HG03139 (cell line): ENCODE data around the gene PRKCZ.

Experiments used
- ATAC-seq: cut with Tn5 transposase; IDR thresholded peaks from one replicate; pipeline ENCODE4 v1.9.1; 2021; ENCODE audit not compliant: unreplicated experiment

PRKCZ gene

DNA sequence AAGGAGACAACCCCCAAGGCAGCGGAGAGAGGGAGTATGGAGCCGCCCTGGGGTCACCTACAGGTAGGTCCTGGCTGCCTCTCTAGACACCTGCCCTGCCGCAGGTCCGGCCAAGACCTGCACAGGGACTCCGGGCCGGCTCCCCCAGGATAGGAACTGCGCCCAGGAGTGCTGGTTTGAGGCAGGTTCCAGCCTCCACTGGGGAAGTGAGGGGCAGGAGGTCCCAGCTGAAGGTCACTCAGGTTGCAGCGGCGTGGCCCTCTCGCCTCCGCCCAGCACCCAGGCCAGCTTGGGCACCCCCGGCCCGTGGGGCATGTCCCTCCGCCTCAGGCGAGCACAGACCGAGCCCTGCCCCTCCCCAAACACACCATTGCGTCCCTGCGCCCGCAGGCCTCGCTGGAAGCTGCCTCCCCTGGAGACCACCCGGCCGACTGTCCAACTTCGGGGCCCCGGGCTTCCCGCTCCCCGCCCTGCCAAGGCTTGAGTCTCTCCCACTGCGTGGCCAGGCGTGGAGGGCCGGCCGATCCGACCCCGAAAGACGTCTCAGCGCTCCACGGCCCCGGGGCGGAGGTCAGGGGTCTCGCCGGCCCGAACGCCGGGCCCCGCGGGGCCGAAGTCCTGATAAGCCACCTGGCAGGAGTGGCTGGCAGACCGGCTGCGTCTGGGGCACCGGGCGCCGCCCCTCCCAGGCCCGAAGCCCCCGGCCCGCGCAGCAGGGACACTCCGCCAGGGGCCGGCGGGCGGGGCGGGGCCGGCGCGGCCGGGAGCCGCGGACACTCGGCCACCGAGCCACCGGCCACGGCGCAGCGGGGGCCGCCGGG lies 176.5 kb downstream of the PRKCZ start:
- no peak for ATAC-seq

DNA sequence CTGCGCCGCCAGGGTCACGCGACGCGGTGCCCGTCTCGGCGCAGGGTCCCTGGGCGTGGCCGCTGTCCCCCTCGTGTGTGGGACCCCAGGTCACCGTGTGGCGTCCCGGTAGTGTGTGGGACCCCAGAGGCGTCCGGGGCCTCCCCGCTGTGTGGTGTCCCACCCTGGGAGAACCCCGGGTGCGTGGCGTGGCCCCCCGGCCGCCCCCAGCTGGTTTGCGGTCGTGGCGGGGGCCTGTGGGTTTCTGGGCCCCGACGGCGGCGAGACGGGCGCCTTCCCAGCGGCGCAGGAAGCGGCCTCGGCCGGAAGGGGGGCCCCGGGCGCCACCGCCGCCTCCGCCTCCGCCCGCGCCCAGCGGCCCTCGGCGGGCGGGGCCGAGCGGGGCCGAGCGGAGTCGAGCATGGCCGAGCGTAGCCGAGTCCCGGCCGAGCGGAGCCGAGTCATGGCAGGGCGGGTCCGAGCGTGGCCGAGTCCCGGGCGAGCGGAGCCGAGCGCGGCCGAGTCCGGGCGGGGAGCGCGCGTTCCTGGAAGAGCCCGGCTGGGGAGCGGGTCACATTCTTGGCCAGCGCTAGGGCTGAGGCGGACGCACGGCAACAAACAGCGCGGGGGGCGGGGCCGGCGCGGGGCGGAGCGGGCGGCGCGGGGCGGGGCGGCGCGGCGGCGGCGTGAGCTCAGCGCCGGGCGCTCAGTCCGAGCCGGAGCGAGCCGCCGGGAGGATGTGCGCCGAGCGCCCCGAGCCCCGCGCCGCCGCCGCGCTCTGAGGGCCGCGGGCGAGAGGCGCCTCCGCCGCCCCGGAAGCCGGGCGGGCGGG lies 177.3 kb downstream of the PRKCZ start:
- peak; percentile 85 for ATAC-seq

DNA sequence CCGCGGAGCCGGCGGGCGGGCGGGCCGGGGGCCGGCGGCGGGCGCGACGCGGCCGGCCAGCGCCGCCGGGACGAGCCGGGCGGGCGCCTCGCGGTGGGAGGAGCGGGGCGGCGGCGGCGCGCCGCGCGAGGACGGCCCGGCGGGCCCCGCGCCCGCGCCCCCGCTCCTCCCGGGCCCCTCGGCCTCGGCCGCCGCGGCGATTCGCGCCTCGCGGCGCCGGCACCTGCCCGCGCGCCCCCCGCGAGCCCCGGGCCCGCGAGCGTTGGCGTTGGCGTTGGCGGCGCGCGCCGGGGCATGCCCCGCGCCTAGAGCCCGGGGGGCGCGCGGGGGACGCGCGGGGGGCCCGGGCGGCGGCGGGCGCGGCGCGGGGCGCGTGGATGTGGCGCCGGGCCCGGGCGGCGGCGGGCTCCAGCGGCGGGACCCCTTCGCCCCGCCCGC lies 178.0 kb downstream of the PRKCZ start, which contains the start of gene SKI:
Gene SKI (plus strand): TSS at position 163 of the 438 bp plus-strand sequence. CDS start 448 bp downstream, outside the sequence.
- ATAC-seq = no peak

DNA sequence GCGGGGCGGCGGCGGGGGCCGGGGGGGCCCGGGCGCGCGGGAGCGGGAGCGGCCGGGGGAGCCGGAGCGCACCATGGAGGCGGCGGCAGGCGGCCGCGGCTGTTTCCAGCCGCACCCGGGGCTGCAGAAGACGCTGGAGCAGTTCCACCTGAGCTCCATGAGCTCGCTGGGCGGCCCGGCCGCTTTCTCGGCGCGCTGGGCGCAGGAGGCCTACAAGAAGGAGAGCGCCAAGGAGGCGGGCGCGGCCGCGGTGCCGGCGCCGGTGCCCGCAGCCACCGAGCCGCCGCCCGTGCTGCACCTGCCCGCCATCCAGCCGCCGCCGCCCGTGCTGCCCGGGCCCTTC lies 178.5 kb downstream of the PRKCZ start:
- no peak for ATAC-seq

GRCh38 chr1:2229037-2229864 lies 179.0 kb downstream of the PRKCZ start:
- no peak for ATAC-seq

DNA sequence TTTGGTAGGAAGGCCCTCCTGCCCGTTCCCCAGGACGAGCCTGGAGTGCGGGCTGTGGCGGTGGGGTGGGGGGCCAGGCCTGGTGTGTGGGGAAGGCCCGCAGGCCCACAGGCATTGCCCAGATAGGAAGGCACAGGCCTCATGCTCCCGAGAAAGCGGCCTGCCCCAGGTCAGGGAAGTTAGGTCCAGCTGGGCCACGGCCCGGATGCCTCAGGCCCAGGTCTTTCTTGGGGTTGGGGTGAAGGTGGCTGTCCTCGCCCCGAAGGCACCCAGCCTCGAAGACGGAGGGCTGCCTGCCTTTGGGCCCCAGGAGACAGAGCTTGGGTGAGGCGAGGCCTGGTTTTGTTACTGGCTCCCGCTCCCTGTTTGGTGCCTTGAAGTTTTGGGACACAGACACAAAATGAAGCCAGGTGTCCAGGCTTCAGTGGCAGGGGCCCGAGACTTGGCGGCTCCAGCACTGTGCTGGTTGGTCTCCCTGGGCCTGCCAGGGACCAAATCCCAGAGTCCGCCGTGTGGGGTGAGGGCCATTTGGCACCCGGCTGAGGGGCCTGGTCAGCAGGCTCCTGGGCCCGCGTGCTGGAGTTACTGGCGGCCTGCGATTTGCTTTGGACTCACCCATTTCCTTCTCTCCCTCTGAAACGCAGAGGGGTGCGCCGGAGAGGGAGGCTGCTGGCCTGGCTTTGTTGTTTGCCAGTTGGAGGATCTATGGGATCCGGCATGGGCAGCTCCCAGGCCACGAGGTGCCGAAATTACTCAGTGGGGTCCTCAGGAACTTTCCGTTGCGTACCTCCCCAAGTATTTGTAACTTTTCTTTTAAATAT lies 179.9 kb downstream of the PRKCZ start:
- no peak for ATAC-seq

DNA sequence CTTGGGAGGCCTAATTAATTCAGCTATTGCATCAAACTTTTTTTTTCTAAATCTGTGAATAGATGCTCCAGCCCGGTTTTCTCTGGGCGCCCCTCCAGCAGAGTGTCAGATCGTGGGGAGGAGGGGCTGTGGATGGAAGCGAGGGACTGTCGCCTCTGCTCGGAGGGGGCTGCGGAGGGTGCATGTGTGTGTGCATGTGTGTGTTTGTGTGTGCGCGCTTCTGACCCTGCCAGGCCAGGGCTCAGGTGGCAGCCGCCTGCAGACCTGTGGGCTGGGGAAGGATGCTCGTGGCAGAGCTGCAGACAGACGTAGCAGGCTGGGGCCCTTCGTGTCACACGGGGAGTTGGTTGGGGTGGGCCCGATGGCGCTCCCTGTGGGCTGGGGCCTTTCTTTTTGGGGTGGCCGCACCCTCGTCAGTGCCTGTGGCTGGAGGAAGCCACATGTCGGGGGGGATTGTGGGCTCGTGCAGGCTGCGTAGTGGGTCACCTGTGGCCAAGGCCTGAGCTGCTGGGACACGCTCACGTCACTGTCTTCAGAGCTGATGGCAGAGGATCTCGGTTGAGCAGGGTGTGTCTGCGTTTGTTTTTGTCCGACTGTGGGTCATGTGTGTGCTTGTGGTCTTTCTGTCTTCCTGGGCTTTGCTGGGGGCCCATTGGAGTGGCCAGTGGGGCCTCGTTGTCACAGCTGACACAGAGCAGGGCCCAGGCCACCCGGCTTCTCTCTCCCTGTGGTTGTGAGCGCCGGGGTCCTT lies 180.7 kb downstream of the PRKCZ start:
- no peak for ATAC-seq

DNA sequence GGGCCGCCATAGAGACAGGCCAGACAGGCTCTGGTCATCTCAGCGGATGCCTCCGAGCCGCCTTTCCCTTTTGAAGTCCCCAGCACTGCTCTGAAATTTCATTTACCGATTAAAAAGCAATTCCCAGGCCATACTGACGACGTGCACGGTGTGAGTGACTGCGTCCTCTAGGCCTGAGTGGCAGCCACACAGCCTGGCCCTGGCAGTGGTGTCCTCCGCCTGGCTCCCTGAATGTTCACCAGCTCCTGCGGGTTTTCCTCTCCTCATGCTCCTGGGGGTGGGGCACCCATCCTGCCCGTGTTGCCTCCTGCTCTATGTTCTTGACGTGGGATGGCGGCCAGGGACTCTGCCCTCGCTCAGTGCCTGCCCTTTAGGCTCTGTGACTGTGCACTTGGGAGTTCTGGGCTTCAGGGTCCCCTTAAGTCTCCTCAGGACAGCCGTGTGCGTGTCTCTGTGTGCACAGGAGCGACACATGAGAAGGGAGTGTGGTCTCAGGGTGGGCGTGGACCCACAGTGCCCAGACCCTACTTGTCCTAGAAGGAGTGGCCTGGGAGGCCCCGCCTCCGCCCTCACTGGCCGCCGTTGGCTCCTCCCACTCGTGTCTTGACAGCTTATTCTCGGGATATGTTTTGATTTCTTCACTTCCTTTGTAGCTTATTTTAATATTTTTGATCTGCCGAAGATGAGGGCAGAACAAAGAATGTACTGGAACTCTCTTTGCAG lies 181.5 kb downstream of the PRKCZ start:
- ATAC-seq = no peak

GRCh38 chr1:2232255-2232915 lies 182.2 kb downstream of the PRKCZ start:
- no peak for ATAC-seq

DNA sequence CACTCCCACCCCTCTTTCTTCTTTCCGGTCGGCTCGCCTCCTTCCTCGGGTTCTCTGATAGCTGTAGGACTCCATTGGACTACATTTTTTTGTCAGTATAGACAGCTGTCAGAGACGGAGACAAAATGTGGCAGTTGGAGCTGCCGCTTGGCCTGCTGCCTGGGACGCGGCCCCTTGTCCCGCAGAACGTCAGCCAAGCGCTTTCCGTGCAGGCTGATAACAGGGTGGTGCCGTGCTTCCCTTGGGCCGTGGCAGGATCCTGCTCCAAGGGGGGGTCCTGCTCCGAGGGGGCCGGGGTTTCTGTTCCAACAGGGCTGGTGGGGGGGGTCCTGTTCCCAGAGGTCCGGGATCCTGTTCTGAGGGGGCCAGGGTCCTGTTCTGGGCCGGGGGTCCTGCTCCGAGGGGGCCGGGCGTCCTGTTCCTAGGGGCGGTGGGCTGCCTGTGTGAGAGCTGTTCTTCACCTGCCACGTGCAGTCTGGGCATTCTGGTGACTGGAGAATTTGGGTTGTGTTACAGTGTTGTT lies 182.8 kb downstream of the PRKCZ start:
- no peak for ATAC-seq

DNA sequence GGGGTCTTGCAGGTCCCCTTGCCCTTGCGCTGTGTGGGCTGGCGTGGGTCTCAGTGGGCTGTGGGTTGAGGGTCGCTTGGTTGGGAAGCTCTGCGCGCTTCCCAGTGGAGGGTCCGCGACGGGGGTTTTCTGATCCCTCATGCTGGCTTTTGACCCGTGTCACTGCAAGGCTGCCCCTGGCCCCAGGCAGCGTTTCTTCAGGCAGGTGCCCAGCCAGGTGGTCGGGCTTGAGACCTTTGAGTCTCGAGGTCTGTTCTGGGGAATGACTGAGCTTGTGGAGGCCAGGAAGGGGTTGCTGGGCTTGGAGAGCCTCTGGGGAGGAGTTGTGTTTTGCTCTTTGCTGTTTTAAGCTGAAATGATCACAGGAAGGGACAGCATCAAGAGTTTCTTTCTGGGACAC lies 183.3 kb downstream of the PRKCZ start:
- no peak for ATAC-seq

GRCh38 chr1:2233997-2234761 lies 184.0 kb downstream of the PRKCZ start:
- ATAC-seq = no peak

- ATAC-seq = no peak
These were observed 184.5 kb downstream of the PRKCZ start for GRCh38 chr1:2234762-2235113.
